Adrenal gland (tissue), 12 donors: Measurements from ENCODE around the gene MRPL10. TPM values are rescaled to one million over a fixed set of nuclear protein-coding genes. Genes with fewer than 3 reads are reported as not detected.

Experiments used
- DNase-seq, 7 donors: peaks; one replicate each; pipeline ENCODE4 v3.0.0-alpha.2; 2019 to 2020
- H3K27ac ChIP-seq, 5 donors: fragments of 200-600 bp; sonication (generic) in 4 of 5; 1 replicate in 3 of 5; 2 replicates in 2 of 5; pipeline versions ENCODE4 v1.5.1 to v1.8.0; 2016 to 2020; ENCODE audit warnings: mild to moderate bottlenecking in 1 of 5
- H3K27me3 ChIP-seq: fragments of 200-600 bp; 2 replicates; pipeline ENCODE4 v1.8.0; 2021
- H3K36me3 ChIP-seq, 2 donors: fragments of 200-600 bp; replicated peaks in 1 of 2; 1 replicate in 1 of 2; 2 replicates in 1 of 2; pipeline versions ENCODE4 v1.5.1 to v1.8.0; 2018 to 2022
- H3K4me1 ChIP-seq, 2 donors: fragments of 200-600 bp; replicated peaks in 1 of 2; 1 replicate in 1 of 2; 2 replicates in 1 of 2; pipeline versions ENCODE4 v1.5.1 to v1.8.0; 2018 to 2021
- H3K4me3 ChIP-seq, 4 donors: fragments of 200-600 bp; sonication (generic) in 3 of 4; one replicate each; pipeline ENCODE4 v1.5.1; 2016 to 2018
- H3K9me3 ChIP-seq, 3 donors: fragments of 200-600 bp; sonication (generic) in 1 of 3; replicated peaks in 1 of 3; 1 replicate in 2 of 3; 2 replicates in 1 of 3; pipeline versions ENCODE4 v1.5.1 to v1.8.0; 2016 to 2021
- POLR2A ChIP-seq, 2 donors: fragments of 450-650 bp; IDR thresholded peaks; one replicate each; pipeline ENCODE4 v1.6.1; 2017; ENCODE audit warnings: antibody characterized with exemption in 2 of 2, mild to moderate bottlenecking in 2 of 2, moderate library complexity in 1 of 2
- WGBS, 4 donors: extraction: QIAGEN DNeasy Blood & Tissue Kit in 2 of 4; methylation state at CpG; one replicate each; pipeline versions ENCODE4 v1.1.5 to v1.1.7; 2013 to 2017; 5-methylcytosine and 5-hydroxymethylcytosine counted together
- intact Hi-C, 2 donors: fragments of 100-400 bp; cut with DNase I; formaldehyde crosslinking; loops; one replicate each; pipeline versions ENCODE4 v1.14.1 to v1.15.0; 2022 to 2023
- polyA plus RNA-seq, 3 donors: library from polyadenylated mRNA; stranded (reverse); fragments of 200-250 nt in 2 of 3; fragments of 350-450 nt in 1 of 3; fragmentation: Illumina TruSeq in 1 of 3; extraction: RNeasy Lipid Tissue Mini Kit (QIAGEN cat#74804) in 1 of 3; gene quantifications; one replicate each; pipeline ENCODE4 v1.2.3, GENCODE V29; 2013 to 2014
- total RNA-seq, 9 donors: library from RNA; depleted of rRNA in 4 of 9; stranded (reverse); fragments of >200 nt in 4 of 9; fragments of 120-200 nt in 1 of 9; fragmentation: NEBNext Ultra II Directional in 1 of 9; extraction: Animal tissue kit (Norgen Biotek cat#: 25700) in 1 of 9; gene quantifications; one replicate each; pipeline versions ENCODE4 v1.1.0 to v1.2.4, GENCODE V29; 2013 to 2023
- TF ChIP-seq, protein P1 (sequence below), 6 experiments: fragments of 450-650 bp in 4 of 6; fragments of 200-600 bp in 2 of 6; sonication (generic) in 1 of 6; IDR thresholded peaks; 1 replicate in 5 of 6; 2 replicates in 1 of 6; pipeline versions ENCODE4 v1.5.1 to v1.8.0; 2016 to 2021; ENCODE audit warnings: antibody characterized with exemption in 6 of 6, mild to moderate bottlenecking in 2 of 6, moderate library complexity in 1 of 6
- donor health status: healthy with polysubstance abuse.
- donor health status: Bipolar disorder and iron deficiency.
- donor health status: DM: yes; HTN: yes; CAD: no.
- donor health status: DM: no; HTN: no; CAD: no.
- donor health status: DM: no; HTN: no; CAD: no.
- donor health status: DM: yes; HTN: yes; CAD: no.

The MRPL10 gene
- total and polyA plus RNA-seq, 12 donors: 29.0 to 72.5 (median 40.9) TPM

DNA sequence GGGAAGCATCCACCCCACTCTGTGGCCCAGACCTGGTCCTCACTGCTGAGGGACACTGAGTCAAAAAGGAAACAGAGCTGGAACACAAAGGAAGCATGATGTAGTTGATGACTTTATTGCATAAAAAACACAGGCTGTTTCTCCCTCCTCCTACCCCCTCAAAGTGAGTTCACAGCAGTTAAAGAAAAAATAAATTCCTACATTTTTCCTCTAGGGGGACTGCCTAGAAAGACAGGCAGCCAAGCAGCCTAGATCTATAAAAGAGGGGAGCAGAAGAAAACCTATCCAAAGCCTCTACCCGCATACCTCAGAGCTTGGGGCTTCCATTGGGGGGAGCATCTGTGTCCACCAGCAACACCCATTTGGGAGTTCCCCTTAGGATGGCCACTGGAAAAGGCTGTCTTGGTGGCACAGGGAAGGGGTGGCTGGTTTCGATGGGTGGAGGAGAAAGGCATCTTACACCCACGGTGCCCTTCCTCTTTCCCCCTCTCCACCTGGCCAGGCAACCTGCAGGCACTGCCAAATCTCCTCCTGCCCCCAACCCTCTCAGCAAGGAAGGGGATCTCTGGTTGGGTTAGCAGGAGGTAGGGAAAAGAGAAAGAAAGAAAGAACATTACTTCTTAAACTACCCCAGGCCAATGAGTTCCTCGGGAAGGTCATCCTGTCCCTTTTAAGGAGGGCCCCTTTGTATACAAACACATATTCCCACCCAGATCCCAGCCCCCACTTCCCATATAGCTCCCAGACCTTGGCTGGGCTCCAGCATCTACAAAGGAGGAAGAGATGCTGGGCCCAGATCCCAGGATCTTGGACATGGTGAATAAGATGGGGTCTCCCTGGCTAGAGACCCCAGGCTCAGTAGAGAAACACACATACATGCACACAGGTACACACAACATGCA, 13.7 kb upstream of the MRPL10 start:
- no peaks in the 10 kb centered on the region for H3K36me3 ChIP-seq
- TF ChIP-seq, protein P1, sequence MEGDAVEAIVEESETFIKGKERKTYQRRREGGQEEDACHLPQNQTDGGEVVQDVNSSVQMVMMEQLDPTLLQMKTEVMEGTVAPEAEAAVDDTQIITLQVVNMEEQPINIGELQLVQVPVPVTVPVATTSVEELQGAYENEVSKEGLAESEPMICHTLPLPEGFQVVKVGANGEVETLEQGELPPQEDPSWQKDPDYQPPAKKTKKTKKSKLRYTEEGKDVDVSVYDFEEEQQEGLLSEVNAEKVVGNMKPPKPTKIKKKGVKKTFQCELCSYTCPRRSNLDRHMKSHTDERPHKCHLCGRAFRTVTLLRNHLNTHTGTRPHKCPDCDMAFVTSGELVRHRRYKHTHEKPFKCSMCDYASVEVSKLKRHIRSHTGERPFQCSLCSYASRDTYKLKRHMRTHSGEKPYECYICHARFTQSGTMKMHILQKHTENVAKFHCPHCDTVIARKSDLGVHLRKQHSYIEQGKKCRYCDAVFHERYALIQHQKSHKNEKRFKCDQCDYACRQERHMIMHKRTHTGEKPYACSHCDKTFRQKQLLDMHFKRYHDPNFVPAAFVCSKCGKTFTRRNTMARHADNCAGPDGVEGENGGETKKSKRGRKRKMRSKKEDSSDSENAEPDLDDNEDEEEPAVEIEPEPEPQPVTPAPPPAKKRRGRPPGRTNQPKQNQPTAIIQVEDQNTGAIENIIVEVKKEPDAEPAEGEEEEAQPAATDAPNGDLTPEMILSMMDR (IDR thresholded peaks at IDR 0.05): peak in 5 of 6 experiments; percentile 18 to 38 (median 22)
- no peak for TF ChIP-seq POLR2A (IDR thresholded peaks at IDR 0.05)
- peaks cover 14% of the 10 kb centered on the region for H3K27me3 ChIP-seq
- no peak overlapping the region for H3K27ac ChIP-seq
- H3K4me3 ChIP-seq: no peak overlapping the region
- no peak for DNase-seq
- no peaks in the 10 kb centered on the region for H3K9me3 ChIP-seq
- intact Hi-C loops: loop anchor here in 1 of 2 donors (2.0 to 5.0 kb wide), 3 partner anchors 44 to 172 kb away; no protein-coding TSS in a partner anchor
- peaks cover 8 to 11% of the 10 kb centered on the region in 2 donors for H3K4me1 ChIP-seq
- WGBS, 4 donors: 25 to 68% (median 61%) methylated on average over 1 to 4 of the region's 4 CpGs

DNA sequence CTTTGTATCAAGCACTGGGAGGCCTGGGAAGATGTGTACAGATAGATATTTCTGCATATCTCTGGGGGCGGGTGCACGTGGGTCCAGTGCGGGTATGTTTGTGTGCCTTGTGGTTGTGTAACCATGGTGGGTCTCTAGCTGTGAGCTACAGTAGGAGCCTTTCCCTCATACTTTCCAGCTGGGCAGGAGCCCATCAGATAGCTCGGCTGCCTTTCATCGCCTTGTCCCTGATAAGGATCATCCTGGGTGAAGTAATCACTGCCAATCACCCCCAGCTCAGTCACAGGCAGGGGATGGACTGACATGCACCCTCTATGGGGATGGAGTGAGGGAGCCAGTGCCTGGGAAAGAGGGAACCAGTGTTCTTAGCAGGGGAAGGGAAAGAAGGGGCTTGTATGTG, 12.9 kb upstream of the MRPL10 start:
- no peak for TF ChIP-seq POLR2A (IDR thresholded peaks at IDR 0.05)
- TF ChIP-seq, protein P1 (IDR thresholded peaks at IDR 0.05): no peak
- H3K27me3 ChIP-seq: peaks cover 14% of the 10 kb centered on the region
- no peak overlapping the region for H3K4me3 ChIP-seq
- H3K36me3 ChIP-seq: no peaks in the 10 kb centered on the region
- intact Hi-C loops: loop anchor here in 1 of 2 donors (2.0 to 5.0 kb wide), 2 partner anchors 45 to 123 kb away; no protein-coding TSS in a partner anchor
- peaks cover 9 to 13% of the 10 kb centered on the region in 2 donors for H3K4me1 ChIP-seq
- no peaks in the 10 kb centered on the region for H3K9me3 ChIP-seq
- WGBS, 4 donors: 34 to 40% (median 36%) methylated on average over 5 of the region's 5 CpGs; no CpG with 5 or more reads in 1 of the 4 donors
- no peak overlapping the region for H3K27ac ChIP-seq
- DNase-seq: peak in 4 of 7 donors; percentile 48 to 78 (median 54)

DNA sequence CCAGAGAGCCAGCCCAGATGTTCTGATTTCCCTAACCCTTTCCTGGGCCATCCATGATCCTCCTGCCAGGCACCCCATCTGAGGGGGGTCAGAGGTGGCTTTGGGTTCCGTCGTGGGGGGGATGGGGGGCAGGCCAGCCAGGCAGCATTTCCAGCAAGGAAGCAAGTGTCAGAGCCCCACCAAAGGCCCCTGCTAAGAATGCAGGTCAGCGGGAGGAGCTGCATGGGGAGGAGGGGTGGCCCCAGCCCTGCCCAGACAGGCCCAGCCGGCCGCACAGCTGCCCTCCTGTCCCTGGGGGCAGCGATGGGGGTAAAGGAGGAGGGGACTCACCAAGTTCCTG, 12.0 kb upstream of the MRPL10 start:
- 7 to 31% (median 24%) methylated on average over 3 to 6 of the region's 6 CpGs; no CpG with 5 or more reads in 1 of the 4 donors for WGBS, 4 donors
- no peak for DNase-seq
- no peak overlapping the region for H3K4me3 ChIP-seq
- H3K27ac ChIP-seq: no peak overlapping the region
- no peak for TF ChIP-seq POLR2A (IDR thresholded peaks at IDR 0.05)
- TF ChIP-seq, protein P1 (IDR thresholded peaks at IDR 0.05): peak in 1 of 6 experiments; percentile 3
- intact Hi-C loops: loop anchor here in 1 of 2 donors (5.0 kb wide), 1 partner anchor 124 kb away; no protein-coding TSS in a partner anchor
- peaks cover 9 to 13% of the 10 kb centered on the region in 2 donors for H3K4me1 ChIP-seq
- H3K27me3 ChIP-seq: peaks cover 14% of the 10 kb centered on the region
- H3K36me3 ChIP-seq: peaks cover 0 to 5% of the 10 kb centered on the region in 2 donors
- H3K9me3 ChIP-seq: no peaks in the 10 kb centered on the region

DNA sequence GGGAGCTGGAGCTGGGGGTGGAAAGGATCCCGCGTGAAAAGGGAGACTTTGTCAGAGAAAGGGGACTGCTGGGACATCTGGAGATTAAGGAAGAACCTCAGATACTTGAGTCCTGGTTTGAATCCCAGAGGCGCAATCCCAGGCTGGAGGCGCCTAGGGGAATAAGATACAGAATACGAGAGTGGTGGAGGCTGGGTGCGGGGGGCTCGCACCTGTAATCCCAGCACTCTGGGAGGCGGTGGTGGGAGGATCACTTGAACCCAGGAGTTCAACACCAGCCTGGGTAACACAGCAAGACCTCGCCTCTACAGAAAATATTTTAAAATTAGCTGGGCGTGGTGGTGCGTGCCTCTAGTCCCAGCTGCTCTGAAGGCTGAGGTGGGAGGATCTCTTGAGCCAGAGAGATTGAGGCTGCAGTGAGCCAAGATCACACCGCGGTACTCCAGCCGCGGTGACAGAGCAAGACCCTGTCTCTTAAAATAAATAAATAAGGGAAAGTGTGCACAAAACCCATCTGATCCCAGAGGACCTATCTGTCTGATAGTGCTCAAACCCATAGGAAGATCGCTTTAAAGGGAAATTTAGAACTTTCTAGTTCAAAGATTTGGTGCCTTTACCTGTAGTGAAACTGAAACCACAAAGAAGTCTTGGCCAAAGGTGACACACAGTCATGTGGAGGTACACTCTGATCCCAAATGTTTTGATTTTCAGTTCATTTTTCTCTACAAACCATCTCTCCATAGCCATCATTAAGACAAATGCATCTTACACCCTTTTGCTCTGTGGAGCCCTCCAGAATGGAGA, 10.3 kb upstream of the MRPL10 start:
- no peaks in the 10 kb centered on the region for H3K27me3 ChIP-seq
- WGBS, 4 donors: 61 to 66% (median 63%) methylated on average over 15 to 16 of the region's 16 CpGs
- intact Hi-C loops: loop anchor here (2.0 to 5.0 kb wide), 2 partner anchors 49 to 126 kb away; no protein-coding TSS in a partner anchor
- H3K9me3 ChIP-seq: no peaks in the 10 kb centered on the region
- H3K4me1 ChIP-seq: peaks cover 9 to 13% of the 10 kb centered on the region in 2 donors
- TF ChIP-seq POLR2A (IDR thresholded peaks at IDR 0.05): no peak
- TF ChIP-seq, protein P1 (IDR thresholded peaks at IDR 0.05): peak in 2 of 6 experiments; percentile 17 to 25
- peak overlapping the region in 1 of 4 donors; percentile 78 for H3K4me3 ChIP-seq
- H3K36me3 ChIP-seq: peaks cover 0 to 15% of the 10 kb centered on the region in 2 donors
- peak overlapping the region in 1 of 5 donors; percentile 27 for H3K27ac ChIP-seq
- DNase-seq: no peak
